ENCODE data around the gene MAP3K14. TPM values are rescaled to one million over a fixed set of nuclear protein-coding genes. Genes with fewer than 3 reads are reported as not detected.

Gene MAP3K14
- total and polyA plus RNA-seq, 10 of the 15 experiments (the other 5 are each of a cell fraction or from before 2014, with no cell fraction given): 2.1 to 33.3 (median 19.7) TPM

DNA sequence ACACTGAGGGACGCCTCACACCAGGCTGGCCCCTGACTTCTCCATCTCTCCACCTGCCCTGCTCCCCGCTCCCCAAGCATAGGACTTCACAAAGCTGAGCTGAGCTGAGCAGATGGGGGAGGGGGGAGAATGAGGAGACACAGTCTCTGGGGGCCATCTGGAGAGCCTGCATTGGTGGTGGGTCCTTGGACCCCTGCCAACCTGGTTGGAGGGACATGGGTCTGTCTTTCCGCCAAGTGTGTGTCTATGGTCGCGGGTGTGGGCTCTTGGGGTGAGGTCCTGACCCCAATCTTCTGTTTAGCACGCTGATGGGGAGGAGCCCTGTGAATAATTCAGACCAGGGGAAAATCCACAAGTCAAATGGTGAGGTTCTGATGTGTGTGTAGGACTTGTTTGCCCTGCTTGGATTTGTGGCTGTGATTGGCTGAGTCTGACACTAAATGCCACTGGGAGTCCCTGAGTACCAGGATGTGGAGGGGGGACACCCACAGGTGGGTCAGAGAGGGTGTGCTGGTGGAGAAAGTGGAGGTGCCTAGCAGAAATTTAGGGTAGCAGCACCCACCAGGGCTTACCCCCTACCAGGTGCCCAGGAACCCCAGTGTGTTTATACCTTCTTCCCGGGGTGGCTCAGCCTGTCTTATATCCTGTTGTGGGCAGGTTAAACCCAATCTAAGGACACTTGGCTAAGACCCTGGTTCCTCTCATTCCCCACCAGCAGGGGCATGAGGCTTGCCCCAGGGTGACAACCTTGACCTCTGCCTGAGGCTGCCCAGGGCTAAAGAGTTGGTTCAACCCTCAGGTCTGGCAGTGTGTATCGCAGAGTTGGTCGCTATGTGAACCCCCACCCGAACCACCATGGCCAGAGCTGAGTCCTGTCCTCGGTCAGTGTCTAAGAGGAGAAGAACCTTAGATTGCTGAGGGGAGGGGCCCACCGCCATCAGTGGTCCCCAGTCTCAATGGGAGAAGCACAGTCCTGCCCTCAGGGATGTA is 93.0 kb downstream of the MAP3K14 start (continued):
- TF ChIP-seq CHD2 (IDR thresholded peaks at IDR 0.05; ENCODE audit: borderline replicate concordance, low read depth, low read length) (peak; percentile 33; the same call in 1 of the 2 replicates), SMC3 (IDR thresholded peaks at IDR 0.05; ENCODE audit: borderline replicate concordance, low read length) (no peak), FOXK2 (IDR thresholded peaks at IDR 0.05) (no peak), BHLHE40 (IDR thresholded peaks at IDR 0.05; ENCODE audit: borderline replicate concordance in 1 of 2, low read depth in 2 of 2, low read length in 1 of 2) (peak in 1 of 2 experiments; percentile 63; a peak in 3 of 4 replicates), KDM1A (IDR thresholded peaks at IDR 0.05; ENCODE audit: borderline replicate concordance) (no peak), NFYA (IDR thresholded peaks at IDR 0.05; ENCODE audit: borderline replicate concordance, low read depth, low read length) (no peak), TBL1XR1 (IDR thresholded peaks at IDR 0.05; ENCODE audit: low read depth, low read length) (peak; percentile 13; the same call in 1 of the 2 replicates), CBX5 (IDR thresholded peaks at IDR 0.05; ENCODE audit: low read depth) (no peak), NBN (IDR thresholded peaks at IDR 0.05) (peak; percentile 69; the same call in 1 of the 2 replicates), POLR2AphosphoS5 (IDR thresholded peaks at IDR 0.05; ENCODE audit: low read length) (peak; percentile 59), ESRRA (IDR thresholded peaks at IDR 0.05; ENCODE audit: low read length) (no peak), EGR1 (IDR thresholded peaks at IDR 0.05; ENCODE audit: borderline replicate concordance in 1 of 2, low read depth in 2 of 2, low read length in 2 of 2) (no peak), EED (IDR thresholded peaks at IDR 0.05; ENCODE audit: low read depth) (peak; percentile 33; the same call in 1 of the 2 replicates)
- TF ChIP-seq, protein P1, sequence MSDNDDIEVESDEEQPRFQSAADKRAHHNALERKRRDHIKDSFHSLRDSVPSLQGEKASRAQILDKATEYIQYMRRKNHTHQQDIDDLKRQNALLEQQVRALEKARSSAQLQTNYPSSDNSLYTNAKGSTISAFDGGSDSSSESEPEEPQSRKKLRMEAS (IDR thresholded peaks at IDR 0.05; ENCODE audit: low read depth, low read length): no peak
- TF ChIP-seq, protein P2, sequence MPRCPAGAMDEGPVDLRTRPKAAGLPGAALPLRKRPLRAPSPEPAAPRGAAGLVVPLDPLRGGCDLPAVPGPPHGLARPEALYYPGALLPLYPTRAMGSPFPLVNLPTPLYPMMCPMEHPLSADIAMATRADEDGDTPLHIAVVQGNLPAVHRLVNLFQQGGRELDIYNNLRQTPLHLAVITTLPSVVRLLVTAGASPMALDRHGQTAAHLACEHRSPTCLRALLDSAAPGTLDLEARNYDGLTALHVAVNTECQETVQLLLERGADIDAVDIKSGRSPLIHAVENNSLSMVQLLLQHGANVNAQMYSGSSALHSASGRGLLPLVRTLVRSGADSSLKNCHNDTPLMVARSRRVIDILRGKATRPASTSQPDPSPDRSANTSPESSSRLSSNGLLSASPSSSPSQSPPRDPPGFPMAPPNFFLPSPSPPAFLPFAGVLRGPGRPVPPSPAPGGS (IDR thresholded peaks at IDR 0.05; ENCODE audit: borderline replicate concordance, insufficient read depth, low read depth, low read length, poor library complexity, severe bottlenecking): no peak
- TF ChIP-seq, protein P3, sequence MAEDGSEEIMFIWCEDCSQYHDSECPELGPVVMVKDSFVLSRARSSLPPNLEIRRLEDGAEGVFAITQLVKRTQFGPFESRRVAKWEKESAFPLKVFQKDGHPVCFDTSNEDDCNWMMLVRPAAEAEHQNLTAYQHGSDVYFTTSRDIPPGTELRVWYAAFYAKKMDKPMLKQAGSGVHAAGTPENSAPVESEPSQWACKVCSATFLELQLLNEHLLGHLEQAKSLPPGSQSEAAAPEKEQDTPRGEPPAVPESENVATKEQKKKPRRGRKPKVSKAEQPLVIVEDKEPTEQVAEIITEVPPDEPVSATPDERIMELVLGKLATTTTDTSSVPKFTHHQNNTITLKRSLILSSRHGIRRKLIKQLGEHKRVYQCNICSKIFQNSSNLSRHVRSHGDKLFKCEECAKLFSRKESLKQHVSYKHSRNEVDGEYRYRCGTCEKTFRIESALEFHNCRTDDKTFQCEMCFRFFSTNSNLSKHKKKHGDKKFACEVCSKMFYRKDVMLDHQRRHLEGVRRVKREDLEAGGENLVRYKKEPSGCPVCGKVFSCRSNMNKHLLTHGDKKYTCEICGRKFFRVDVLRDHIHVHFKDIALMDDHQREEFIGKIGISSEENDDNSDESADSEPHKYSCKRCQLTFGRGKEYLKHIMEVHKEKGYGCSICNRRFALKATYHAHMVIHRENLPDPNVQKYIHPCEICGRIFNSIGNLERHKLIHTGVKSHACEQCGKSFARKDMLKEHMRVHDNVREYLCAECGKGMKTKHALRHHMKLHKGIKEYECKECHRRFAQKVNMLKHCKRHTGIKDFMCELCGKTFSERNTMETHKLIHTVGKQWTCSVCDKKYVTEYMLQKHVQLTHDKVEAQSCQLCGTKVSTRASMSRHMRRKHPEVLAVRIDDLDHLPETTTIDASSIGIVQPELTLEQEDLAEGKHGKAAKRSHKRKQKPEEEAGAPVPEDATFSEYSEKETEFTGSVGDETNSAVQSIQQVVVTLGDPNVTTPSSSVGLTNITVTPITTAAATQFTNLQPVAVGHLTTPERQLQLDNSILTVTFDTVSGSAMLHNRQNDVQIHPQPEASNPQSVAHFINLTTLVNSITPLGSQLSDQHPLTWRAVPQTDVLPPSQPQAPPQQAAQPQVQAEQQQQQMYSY (CRISPR knock-in tag; IDR thresholded peaks at IDR 0.05): no peak
- TF ChIP-seq, protein P4, sequence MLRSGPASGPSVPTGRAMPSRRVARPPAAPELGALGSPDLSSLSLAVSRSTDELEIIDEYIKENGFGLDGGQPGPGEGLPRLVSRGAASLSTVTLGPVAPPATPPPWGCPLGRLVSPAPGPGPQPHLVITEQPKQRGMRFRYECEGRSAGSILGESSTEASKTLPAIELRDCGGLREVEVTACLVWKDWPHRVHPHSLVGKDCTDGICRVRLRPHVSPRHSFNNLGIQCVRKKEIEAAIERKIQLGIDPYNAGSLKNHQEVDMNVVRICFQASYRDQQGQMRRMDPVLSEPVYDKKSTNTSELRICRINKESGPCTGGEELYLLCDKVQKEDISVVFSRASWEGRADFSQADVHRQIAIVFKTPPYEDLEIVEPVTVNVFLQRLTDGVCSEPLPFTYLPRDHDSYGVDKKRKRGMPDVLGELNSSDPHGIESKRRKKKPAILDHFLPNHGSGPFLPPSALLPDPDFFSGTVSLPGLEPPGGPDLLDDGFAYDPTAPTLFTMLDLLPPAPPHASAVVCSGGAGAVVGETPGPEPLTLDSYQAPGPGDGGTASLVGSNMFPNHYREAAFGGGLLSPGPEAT (IDR thresholded peaks at IDR 0.05; ENCODE audit: low read depth): peak; percentile 49; the same call in 1 of the 2 replicates
- TF ChIP-seq, protein P5, sequence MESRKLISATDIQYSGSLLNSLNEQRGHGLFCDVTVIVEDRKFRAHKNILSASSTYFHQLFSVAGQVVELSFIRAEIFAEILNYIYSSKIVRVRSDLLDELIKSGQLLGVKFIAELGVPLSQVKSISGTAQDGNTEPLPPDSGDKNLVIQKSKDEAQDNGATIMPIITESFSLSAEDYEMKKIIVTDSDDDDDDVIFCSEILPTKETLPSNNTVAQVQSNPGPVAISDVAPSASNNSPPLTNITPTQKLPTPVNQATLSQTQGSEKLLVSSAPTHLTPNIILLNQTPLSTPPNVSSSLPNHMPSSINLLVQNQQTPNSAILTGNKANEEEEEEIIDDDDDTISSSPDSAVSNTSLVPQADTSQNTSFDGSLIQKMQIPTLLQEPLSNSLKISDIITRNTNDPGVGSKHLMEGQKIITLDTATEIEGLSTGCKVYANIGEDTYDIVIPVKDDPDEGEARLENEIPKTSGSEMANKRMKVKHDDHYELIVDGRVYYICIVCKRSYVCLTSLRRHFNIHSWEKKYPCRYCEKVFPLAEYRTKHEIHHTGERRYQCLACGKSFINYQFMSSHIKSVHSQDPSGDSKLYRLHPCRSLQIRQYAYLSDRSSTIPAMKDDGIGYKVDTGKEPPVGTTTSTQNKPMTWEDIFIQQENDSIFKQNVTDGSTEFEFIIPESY (IDR thresholded peaks at IDR 0.05): no peak

Data from GM12878 (cell line).